RKO (cell line): ENCODE measurements around the gene BTF3.
A peak's percentile ranks its signal among the peaks of the same experiment; 100 is the strongest.
"Not testable (repeated sequence)": the region's sequence is repeated elsewhere in the genome, so short reads cannot be mapped to it uniquely, and the experiment has no call there.

ENCODE experiments used
- DNase-seq: peaks from one replicate; pipeline ENCODE4 v3.0.0-alpha.2; 2016; ENCODE audit warnings: low spot score

BTF3 gene

DNA sequence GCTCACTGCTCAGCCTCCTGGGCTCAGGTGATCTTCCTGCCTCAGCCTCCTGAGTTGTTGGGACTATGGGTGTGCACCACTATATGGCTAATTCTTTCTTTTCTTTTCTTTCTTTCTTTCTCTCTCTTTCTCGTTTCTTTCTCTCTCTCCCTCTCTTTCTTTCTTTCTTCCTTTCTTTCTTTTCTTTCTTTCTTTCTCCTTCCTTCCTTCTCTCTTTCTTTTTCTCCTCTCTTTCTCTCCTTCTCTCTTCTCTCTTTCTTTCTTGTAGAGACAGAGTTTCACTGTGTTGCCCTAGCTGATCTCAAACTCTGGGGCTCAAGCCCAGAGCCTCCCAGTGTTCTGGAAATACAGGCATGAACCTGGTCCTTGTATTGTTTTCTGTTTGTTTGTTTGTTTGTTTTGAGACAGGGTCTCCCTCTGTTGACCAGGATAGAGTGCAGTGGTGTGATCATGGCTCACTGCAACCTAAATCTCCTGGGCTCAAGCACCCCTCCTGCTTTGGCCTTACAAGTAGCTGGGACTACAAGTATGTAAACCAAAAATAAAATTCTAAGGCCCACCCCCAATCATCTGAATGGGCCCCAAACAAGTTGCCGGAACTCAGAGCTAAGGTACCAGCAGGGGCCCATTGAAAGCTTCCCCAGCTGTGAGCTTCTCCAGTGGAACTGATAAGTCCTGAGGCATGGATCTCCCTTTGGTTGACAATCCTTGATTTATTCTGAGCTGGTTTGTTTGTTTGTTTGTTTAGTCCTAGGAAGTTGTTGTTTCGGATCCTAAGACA is 11.9 kb upstream of the BTF3 start:
- no peak for DNase-seq

DNA sequence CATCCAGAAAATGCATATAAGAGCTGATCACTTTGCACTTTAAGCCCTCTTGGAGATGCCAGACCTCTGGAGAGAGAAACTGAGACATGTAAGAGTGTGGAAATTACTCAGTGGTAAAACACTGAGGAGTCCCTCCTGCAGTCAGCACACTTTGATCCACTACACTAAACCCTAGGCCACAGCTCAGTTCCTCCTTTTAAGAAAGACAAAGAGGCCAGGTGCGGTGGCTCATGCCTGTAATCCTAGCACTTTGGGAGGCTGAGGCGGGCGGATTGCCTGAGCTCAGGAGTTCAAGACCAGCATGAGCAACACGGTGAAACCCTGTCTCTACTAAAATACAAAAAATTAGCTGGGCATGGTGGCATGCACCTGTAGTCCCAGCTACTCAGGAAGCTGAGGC is 11.0 kb upstream of the BTF3 start:
- DNase-seq: not testable (repeated sequence)

GRCh38 chr5:73487815-73488214 is 10.4 kb upstream of the BTF3 start:
- no peak for DNase-seq

DNA sequence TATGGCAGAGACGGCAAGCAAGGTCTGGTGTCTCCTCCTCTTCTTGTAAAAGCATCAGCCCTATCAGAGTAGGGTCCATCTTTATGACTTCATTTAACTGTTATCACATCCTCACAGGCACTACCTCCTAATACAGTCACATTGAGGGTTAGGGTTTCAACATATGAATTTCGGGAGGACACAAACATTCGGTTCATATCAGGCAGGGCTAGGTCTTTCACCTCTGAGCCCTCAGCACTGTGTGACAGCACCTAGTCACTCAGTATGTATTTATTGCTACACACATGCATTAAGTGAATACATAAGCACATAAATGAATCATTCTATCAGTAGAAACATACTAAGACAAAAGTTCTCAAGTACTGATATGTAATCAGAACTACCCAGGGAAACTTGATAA is 9.4 kb upstream of the BTF3 start:
- no peak for DNase-seq

DNA sequence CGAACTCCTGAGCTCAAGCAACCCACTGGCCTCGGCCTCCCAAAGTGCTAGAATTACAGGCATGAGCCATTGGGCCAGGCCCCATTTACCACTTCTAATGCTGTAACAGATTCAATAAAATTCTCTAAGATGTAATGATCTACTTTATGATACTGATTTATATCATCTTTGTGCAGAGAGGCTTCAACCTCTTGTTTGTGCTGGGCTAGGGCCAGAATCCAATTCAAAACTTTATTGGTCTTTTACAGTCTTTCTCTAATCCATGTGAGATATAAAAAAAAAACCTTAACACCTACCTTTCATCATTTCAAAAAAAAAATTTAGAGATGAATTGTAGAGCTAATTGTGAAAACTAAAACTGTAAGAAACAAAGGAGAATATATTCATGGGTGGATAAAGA is 8.2 kb upstream of the BTF3 start:
- DNase-seq: no peak

DNA sequence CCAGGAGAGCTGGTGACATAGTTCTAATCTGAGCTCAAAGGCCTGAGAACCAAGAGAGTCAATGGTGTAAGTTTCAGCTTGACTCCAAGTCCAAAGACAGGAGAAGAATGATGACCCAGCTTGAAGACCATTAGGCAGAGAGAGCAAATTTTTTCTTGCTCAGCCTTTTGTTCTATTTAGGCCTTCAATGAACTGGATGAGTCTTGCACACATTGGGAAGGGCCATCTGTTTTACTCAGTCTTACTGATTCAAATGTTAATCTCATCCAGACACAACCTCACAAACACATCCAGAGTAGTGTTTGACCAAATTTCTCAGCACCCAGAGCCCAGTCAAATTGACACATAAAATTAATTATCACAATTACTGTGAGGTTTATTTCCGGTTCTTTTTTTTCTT is 7.1 kb upstream of the BTF3 start:
- no peak for DNase-seq

DNA sequence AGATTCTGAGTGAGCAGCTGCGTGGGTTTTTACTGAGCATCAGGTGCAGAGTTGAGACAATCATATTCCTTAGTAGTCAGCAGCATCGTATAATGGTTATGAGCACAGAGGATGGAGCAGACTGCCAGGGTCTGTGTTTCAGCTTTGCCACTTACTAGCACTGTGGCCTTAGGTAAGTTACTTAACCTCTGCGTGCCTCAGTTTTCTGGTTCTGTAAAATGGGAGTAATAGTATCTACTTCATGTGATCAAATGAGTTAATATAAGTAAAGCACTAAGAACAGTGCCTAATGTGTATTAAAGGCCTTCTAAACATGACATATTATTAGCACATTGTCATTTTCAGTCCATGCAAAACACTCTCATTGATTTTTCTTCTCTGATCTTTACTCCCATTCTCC is 4.8 kb upstream of the BTF3 start:
- DNase-seq: no peak

- DNase-seq: no peak
Observed at GRCh38 chr5:73494721-73495120, 3.5 kb upstream of the BTF3 start.

DNA sequence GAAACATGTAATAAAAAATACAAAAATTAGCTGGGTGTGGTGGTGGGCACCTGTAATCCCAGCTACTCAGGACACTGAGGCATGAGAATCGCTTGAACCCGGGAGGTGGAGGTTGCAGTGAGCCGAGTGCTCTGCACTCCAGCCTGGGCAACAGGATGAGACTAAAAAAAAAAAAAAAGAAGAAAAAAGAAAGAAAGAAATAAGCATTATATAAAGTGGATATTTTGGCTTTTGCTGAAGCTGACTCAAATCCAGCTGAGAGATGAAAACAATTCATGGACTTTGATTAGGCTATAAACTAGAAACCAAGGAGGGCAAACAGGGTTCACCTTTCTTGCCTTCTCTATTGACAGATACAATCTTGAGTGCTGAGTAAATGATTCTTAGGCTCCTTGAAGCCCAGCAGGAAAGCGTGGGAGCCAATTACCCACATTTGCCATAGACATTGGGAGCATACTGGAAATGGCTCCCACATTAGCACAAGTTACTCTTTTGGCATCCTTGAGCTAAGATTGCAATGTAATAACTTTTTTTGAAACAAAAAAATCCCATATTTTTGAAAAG is 2.4 kb upstream of the BTF3 start:
- no peak for DNase-seq

DNA sequence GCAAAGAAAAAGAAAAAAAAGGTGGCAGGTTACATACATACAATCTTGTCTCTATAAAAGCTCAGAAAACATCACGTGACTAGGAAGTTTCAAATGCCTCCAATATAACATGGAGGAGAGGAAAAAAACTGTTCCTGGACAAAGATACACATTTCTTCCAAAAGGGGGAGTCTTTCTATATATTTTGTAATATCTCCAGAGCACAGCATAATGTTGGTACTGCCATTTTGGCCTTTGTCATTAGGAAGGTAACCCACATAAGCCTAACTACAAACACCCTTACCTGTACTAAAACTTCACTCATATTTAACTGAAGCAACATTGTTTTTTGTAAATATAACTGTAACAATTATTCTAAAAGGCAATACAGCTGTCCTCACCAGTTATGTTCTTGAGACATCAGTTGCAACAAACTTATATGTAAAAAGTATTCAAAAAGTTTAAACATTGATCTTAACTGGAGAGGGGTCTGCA is 1.2 kb upstream of the BTF3 start:
- DNase-seq: peak; percentile 97

DNA sequence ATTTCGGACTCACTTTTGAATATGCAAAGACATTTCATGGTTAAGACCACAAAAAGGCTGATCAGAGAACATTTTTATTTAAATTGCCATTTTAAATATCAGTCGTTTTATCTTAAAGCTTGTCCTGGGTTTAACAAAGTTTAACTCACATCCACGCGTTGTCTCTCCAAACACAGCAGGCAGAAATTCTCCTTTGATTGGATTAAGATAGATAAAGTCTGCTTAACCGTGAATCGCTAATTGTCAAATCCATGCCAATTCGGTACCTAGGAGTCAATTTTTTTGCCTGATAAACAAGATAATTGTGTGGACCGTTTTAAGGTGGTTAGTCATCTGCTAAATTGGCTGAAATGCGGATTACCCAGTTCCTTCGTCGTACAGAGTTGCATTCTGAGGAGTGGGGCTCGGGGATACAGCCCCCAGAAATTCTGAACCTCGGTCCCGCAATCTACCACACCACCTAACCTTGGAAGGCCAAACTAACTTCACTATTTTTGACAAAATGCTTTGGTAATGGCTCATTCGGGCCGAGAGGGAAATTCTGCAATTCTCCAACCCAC is 665 bp upstream of the BTF3 start:
- peak; percentile 55 for DNase-seq

DNA sequence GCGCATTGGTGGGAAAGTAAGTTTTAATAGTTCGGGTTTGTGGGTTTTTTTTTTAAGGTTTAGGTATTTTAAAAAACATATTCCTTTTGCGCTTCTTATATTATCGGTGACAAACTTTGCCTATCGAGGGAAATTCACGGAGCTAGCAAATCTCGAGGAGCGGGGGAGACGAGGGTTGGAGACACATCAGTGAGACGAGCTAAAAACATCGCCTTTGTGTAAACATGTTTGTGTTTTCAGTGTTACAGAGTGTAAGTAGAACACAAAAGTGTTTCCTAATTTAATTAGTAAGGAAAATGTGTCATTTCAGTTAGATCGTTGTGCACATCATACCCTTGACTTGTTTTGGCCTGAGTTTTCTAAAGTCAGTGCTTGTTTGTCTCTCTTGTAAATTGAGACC is 945 bp downstream of the BTF3 start:
- no peak for DNase-seq

GRCh38 chr5:73499756-73500155 is 1.5 kb downstream of the BTF3 start:
- DNase-seq: no peak

GRCh38 chr5:73501406-73501805 is 3.2 kb downstream of the BTF3 start:
- DNase-seq: no peak

DNA sequence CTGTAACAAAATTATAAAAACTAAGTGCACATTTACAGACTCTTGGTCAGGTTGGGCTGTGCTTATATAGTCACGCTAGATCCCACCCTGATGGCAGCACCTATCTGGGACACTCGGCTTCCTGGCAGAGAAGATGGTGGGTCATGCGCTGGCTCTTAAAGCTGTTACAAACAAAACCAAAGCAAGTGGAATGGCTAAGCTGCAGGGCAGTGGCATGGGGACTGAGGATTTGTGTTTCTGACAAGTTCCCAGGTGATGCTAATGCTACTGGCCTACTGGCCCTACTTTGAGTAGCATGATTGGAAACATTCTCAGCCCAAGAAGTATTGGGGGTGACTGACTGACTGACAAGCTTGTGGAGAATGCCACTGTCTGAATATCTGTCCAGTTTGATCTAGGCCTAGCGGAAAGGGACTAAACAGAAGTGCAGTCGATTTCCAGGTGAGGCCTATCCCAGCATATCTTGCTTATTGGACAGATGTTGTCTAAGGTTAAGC is 8.3 kb downstream of the BTF3 start:
- DNase-seq: no peak

DNA sequence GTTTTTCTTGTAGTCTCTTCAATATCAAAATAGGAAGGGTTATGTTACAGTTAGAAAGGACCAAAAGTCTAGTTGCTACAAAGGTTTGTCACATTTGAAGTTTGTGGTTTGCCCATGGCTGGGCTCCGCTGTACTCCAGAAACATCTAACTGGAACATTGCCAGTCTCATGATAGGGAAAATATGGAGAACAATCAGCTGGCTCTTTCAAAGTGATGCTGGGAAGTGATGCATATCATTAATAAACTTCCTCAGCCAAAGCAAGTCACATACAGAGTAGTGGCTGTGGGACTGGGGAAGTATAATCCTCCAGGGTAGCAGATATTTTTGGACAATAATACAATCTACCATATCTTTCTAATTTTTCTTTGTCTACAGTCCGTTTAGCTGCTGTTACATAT is 8.8 kb downstream of the BTF3 start:
- DNase-seq: no peak

DNA sequence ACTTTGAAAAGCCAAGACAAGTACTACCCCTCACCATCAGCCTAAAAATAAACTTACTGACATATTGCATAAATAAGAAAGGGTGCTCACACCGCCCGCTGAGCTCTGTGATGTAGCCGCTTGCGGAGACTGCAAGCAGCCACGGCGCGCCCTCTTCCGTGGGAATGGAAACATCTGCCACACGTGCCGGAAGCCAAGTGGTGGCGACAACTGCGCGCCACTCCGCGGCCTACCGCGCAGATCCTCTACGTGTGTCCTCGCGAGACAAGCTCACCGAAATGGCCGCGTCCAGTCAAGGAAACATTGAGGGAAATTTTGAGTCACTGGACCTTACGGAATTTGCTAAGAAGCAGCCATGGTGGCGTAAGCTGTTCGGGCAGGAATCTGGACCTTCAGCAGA is 10.3 kb downstream of the BTF3 start:
- not testable (repeated sequence) for DNase-seq

DNA sequence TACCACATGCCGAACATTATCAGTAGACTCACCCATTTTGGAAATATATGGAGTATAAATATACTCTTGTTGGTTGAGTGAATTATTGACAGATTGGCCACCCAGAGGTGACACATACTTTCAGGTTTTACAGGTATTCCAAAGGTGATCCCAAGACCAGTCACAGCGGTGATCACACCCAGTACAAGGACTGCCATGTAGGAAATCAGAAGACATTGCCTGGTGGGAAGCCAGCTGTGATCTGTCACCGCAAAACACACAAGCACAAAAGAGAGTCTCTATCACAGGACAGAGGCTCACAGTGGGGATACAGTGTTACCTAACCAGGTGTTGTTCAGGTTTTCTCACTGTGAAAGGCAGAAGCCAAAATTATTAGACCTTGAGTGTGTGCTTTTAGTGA is 15.8 kb downstream of the BTF3 start:
- DNase-seq: no peak

DNA sequence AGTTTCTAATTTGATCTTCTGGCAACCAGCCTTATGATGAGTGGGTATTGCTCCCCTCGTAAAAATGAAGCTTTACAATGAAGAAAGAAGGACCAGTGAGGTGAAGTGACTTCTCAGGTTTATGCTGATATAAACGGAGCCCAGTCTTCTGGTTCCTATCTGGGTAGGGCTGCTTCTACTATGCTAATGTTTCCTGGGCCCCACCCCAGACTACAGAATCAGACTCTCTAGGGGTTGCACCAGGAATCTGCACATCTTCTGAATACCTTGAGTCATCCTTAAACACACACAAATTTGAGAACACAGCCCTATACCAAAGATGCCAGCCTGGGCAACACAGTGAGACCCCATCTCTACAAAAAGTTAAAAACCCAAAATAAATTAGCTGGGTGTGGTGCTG is 16.2 kb downstream of the BTF3 start:
- DNase-seq: no peak

DNA sequence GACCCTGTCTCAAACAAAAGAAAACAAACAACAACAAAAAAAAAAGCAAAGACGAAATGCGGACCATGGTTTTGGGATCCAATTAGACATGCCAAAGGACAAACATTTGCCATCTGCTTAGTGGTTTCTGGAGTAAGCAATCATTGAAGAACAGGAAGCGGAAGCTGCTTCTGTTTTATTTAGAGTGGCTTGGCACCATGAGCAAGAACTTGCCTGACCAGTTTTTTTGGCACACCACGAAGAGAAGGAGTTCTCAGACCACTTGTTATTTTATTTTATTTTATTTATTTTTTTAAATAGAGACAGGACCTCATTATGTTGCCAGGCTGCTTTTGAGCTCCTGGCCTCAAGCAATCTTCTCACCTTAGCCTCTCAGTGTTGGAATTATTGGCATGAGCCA is 17.0 kb downstream of the BTF3 start:
- DNase-seq: no peak

DNA sequence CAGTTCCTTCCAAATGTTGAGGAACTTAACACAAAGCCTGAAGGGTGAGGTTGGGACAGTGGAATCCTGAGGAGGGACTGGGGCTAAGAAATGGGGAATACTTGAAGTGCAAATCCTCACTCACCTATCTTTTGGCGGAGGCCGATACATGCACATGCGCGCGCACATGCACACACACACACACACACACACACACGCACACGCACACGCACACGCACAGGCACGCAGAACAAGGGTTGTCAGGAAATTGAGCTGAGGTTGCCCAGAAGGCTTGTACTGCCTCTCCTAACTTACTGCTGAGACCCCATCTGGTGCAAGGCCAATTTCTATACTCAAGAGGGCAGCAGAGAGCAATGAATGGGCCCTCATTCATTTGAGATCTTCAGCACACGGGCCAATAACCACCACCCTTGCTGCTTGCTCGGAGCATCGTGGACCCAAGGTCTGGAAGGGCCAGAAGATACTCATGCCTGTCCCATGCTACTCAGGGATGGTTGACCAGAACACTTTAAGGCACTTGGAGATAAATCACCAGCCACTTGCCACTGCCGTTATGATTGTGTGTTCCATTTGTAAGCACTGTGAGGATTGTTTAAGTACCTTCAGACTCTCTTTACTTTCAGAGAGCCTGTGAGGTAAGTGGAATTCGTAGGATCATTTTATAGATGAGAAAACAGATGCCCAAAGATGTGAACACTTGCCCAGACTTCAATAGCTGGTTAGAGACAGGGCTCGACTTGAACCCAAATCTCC is 21.5 kb downstream of the BTF3 start:
- DNase-seq: peak; percentile 87

DNA sequence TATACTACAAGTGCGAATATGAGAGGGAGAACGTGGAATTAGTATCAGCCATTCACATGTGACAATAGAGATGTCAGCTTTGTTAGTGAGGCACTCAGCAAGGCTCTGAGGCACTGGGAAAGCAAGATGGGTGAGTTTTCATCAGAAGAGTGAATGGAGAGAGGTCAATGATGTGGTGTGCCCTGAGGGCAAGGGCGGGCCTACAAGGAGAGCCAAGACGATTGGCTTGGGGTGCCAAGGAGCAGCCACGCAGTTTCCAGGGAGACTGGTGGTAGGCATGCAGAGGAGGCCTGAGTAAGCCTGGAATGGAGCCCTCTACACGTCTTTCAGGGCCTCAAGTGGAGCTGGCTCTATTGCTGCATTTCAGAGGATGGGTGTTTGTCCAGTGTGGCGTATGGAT is 24.7 kb downstream of the BTF3 start:
- no peak for DNase-seq

GRCh38 chr5:73523861-73524260 is 25.6 kb downstream of the BTF3 start:
- DNase-seq: no peak
